GM12865 (cell line): ENCODE measurements around the gene ACBD4.

Experiments used
- DNase-seq: peaks from one replicate; pipeline ENCODE4 v3.0.0; 2010; ENCODE audit warnings: low read depth
- H3K4me3 ChIP-seq: 2 replicates; pipeline ENCODE4 v1.5.1; 2011; ENCODE audit warnings: mild to moderate bottlenecking, low read depth, low read length, control low read depth
- TF ChIP-seq, protein P1 (sequence below): IDR thresholded peaks from 2 replicates; pipeline ENCODE4 v1.5.1; 2011; ENCODE audit warnings: low read length, control low read depth, low read depth, inconsistent platforms; ENCODE audit not compliant: insufficient read depth; ENCODE audit errors: missing control alignments

The ACBD4 gene

DNA sequence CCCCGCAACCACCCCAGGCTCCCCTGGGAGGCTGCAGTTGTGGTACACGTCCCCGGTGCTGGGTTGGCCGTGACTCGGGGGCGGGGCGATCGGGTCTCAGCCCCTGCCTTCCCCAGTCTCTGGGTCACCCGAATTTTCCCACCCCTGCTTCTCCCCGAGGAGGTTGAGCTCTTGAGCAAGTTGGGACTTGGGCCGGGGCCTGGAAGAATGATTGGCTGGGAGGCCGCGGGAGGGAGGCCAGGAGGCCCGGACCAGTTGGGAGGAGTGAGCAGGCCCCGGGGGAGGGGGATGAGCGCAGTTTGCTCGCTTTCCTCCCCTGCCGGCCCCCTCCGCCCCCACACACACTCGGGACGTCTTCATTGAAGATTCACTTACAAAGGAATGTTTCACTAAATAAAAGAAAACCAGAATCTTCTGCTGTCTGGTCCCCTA is 8.3 kb downstream of the ACBD4 start:
- H3K4me3 ChIP-seq = peak overlapping the region; percentile 46
- TF ChIP-seq, protein P1, sequence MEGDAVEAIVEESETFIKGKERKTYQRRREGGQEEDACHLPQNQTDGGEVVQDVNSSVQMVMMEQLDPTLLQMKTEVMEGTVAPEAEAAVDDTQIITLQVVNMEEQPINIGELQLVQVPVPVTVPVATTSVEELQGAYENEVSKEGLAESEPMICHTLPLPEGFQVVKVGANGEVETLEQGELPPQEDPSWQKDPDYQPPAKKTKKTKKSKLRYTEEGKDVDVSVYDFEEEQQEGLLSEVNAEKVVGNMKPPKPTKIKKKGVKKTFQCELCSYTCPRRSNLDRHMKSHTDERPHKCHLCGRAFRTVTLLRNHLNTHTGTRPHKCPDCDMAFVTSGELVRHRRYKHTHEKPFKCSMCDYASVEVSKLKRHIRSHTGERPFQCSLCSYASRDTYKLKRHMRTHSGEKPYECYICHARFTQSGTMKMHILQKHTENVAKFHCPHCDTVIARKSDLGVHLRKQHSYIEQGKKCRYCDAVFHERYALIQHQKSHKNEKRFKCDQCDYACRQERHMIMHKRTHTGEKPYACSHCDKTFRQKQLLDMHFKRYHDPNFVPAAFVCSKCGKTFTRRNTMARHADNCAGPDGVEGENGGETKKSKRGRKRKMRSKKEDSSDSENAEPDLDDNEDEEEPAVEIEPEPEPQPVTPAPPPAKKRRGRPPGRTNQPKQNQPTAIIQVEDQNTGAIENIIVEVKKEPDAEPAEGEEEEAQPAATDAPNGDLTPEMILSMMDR = no peak
- no peak for DNase-seq

DNA sequence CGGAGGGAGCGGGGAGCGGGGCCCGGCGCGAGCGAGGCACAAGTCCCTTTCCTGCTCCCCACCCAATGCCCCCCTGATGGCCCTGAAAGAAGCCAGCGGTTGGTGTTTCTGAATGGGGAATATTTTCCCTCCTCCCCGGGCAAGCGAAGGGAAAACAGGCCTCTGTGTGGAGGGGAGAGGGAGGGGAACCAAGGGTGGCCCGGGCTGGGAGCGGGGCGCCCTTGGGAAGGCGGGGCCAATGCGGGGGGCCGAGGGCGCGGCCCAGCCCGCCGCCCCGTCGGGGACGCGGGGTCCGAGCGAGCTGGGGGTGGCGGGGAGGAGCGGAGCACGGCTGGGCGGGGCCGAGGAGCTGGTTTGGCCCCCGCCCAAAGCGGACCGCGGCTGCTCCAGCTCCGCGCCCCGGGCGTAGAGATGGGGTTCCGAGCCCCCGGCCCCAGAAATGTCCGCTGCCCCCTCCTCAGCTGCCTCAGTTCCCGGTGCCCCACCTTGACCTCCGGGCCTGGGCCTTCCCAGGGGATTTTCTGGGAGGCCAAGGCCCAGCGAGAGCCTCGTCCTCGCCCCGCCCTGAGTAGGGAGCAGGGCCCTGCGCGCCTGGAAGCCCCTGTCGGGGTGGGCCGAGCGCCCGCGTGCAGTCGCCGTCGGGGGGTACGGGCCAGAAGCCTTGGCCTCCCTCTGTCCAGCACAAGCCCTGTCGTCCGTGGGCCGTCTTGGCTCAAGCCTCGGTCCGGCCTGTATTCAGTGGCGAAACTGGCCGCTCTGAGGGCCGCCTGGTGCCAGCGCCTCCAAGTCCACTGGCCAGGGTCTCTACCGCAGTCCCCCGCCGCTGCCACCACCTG is 8.9 kb downstream of the ACBD4 start:
- TF ChIP-seq, protein P1 = no peak
- H3K4me3 ChIP-seq = peak overlapping the region; percentile 46

DNA sequence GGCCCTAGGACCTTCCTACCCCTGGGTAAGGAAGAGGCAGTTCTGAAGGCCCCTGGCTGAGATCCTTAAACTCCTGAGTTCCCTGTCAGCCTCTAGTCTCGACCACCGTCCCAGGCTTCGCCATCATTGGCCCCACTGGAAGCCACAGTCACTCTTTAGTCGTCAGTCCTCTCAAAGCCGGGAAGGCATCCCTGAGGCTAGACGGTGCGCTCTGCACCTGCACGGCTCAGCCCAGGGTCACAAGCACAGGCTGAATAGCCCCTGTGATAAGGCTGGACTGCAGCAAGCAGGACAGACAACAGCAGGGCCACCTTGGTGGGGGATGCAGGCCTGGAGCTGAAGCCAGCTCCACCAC is 9.5 kb downstream of the ACBD4 start:
- H3K4me3 ChIP-seq = no peak overlapping the region
- no peak for DNase-seq
- TF ChIP-seq, protein P1 = no peak

More for the DNA sequence above, 8.9 kb downstream of the ACBD4 start:
- DNase-seq = no peak

DNA sequence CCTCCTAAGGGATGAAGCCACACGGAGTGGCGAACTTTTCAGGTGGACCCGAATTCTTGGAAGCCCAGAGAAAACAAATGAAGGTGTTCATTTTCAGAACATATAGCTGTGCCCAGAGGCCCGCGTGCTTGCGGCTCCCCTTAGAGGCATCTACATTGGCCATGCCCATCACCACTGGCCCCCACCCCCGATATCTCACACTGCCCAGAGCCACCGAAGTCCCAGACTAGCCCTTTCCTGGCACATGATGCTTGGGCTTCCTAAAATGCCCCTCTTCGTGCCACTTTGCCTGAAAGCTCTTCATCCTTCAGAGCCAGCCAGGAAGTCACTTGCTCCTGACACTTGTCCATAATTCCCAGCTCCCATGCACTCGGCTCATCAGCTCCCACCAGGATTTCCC is 10.7 kb downstream of the ACBD4 start:
- H3K4me3 ChIP-seq = peak overlapping the region; percentile 91
- TF ChIP-seq, protein P1 = no peak
- DNase-seq = no peak

DNA sequence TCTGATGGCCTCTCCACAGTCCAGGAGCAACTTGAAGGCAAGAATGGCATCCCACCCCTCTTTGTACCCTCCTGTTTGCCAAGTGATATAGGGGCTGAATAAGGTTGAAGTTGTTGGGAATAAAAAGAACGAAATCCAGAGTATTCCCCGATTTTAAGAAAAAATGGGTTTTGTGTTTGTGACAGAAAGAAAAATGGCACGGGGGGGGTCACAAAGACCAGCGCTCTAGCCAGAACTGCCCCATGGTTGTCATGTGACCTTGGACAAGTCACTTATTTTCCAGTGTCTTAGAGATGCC is 11.1 kb downstream of the ACBD4 start:
- TF ChIP-seq, protein P1 = no peak
- peak overlapping the region; percentile 91 for H3K4me3 ChIP-seq
- no peak for DNase-seq

DNA sequence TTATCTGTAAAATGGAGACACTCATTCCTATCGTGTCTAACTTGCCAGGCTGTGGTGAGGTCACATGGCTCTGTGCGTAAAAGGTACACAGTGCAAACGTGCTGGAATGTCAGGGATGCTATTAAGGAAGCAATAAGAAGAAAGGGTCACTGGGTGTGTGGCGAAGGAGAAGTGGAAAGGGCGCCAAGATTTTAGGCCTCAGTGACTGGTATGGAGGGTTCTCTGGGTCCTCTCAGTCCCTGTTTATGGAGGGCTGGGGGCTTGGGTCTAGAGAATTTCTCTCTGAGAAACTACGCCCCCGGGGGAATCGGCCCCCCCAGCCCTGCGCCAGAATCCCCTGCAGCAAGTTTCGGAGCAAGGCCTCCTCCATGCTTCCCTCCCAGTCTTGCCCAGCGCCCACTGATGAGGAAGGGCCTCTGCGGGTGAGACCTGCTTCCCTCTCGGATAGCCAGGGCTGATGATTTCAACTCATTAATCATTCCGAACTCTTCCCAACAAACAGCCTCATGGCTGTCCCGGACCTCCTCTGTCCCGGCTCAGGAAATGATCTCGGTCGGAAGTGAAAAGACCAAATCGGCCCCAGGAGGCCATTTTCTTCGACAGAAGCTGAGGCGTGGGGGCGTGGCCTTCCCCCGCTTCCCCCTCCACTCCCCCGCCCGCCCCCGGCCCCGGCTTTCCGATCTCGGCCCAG is 11.5 kb downstream of the ACBD4 start:
- TF ChIP-seq, protein P1 = no peak

More for the DNA sequence above, 11.5 kb downstream of the ACBD4 start:
- H3K4me3 ChIP-seq = peak overlapping the region; percentile 91
- peak; percentile 92 for DNase-seq
